ENCODE data around the gene CLMP. TPM values are rescaled to one million over a fixed set of nuclear protein-coding genes. Genes with fewer than 3 reads are reported as not detected.

CLMP gene
- polyA plus RNA-seq, 4 donors, result 27.6 to 49.2 (median 36.7) TPM

DNA sequence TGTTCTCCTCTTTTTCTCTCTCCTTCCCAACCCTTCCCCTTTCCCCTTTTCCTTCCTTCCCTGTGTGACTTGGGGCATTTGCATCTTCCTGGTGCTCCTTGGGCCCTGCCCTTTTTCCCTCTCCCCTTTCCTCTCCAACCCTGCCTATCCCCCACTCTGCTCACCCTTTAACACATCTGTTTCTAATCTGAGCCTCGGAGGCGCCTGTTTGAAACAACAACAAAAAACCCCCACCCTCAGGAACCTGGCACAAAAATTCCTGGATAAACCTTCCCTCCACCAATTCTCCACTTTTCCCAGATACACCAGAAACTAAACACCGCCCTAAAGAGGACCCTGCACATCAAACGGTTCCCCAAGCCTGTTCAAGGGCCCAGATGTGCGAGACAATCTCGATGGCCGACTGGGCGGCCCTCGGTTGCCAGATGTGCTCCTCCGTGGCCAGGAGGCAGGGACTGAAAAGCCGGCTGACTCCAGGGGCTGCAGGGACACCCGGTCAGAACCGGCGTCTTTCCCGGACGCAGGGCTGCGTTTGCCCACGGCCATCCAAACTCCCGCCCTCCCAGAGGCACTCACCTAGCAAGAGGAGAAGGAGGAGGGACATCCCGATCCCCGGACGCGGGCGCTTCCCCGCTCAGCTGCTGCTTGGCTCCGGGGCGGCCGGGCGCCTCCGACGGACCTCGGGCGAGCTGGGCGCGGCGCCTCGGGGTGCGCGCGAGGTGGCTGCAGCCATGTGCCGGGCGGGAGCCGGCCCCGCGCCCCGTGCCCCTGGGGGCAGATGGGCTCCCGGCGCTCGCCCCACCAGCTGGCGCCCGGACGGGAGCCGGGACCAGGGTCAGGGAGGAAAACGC lies 486 bp downstream of the CLMP start:
- no peak for DNase-seq (ENCODE audit: low read depth in 4 of 4, low spot score in 2 of 4)

DNA sequence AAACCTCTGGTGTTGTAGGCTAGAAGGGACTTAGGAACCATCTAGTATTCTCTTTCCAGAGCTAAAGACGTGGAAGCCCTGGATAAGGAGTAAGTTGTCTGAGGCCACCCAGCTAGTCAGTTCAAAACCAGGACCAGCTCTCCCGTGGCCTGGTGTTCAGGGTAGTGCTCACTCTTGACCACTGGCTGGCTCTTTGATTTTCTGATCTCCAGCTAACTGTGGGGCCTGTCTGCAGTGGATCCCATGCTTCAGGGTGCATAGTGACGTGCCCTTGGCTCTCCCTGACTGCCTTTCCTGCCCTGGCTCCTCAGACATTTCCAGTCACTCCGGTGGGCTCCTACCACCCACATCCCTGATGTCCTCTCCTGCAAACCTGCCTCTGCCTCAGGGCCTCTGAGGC lies 1.3 kb downstream of the CLMP start:
- no peak for DNase-seq (ENCODE audit: low read depth in 4 of 4, low spot score in 2 of 4)

DNA sequence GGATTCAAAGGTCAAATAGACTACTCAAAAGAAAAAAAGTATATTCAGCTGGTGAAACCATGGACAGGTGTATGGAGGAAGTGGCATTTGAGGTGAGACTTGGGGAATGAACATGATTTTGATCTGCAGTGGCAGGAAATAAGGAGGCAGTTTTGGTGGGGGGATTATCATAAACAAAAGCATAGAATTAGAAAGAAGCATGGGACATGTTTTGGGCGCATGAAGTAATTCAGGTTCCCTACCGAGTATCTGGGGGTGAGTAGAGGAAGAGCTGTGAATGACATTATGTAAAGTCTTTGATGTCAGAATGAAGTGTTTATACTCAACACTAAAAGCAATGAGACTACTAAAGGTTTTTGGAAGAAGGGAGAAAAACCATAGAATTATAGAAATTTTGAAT lies 3.1 kb downstream of the CLMP start:
- no peak for DNase-seq (ENCODE audit: low read depth in 4 of 4, low spot score in 2 of 4)

DNA sequence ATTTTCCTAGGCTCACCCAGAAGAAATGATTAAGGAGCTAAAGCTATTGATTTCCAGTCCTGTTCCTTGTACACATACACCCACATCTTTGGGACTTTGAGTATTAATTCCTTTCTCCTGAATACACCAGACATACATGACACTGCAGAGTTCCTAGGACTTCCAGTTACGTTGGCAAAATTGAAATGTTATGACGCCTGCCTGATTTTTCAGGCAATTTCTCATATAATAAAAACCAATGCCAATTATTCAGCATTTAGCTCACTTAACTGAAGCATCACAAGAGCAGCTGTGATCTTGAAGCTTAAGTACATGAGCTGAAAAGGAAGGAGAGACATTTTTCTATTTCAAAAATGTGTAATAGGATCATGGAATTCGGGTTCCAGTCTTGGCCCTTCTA lies 4.5 kb downstream of the CLMP start:
- DNase-seq (ENCODE audit: low read depth in 4 of 4, low spot score in 2 of 4), result no peak

DNA sequence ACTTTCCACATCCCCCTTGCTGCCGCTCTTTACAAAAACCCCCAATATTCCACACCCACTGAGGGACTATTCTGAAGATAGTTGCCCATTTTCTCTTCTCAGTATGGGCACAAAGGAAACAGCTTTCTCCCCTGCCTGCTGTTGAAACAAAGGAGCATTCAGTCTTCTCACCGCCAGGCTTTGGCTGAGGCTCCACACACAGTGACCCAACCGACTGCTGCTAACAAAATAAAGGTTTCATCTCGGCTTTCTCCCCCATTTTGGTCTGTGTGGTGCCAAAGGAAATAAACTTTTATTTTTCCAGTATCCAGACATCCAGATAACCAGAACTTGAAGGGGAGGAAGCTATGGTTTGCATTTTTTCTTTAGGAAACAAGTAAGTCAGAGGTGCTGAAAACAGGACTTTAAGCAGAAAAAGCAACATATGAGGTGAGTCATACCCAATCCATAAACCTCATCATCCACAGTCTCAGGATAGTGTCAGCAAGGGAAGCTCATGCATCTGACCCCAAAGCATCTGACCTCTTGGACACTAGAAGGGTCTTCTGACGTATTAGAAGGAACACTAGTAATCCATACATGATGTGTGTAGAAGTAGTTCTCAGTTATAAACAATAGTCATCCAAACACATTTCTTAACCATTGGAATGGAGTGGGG lies 6.4 kb downstream of the CLMP start:
- DNase-seq (ENCODE audit: low read depth in 4 of 4, low spot score in 2 of 4), result no peak

DNA sequence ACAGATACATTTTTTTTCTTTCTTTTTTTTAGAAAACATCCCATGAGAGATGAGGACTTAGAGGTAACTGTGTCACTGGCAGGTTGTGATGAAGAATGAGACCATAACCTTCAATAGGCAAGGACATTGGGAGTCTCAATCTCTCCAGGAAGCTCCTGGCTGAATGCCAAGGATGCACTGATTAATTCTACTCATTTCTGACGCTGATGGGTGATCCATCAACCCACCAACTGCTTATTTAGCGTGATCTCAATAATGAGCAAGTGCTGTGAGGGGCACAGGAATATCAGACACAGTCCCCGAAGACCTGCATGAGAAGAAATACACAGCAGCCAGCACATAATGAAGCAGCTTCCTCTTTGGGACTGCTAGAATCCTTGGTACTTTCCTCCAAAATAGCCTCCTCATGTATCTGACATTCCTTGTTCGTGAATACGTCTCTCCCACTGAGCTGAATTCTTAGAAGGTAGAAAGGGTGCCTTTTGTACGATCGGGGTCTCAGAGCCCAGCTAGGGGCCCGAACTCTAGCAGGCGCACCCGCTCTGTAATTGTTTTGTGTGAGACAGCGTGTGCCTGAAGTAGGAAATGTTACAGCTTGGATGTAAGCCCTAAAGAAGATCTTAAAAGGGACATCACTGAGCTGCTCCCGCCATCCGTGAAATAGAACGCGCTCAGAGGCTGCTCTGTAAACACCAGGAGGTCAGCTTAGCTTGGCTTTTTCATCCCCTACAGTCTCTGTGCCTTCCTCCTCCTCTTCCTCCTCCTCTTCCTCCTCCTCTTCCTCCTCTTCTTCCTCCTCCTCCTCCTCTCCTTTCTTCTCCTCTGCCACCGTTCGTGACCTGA lies 7.2 kb downstream of the CLMP start:
- no peak for DNase-seq (ENCODE audit: low read depth in 4 of 4, low spot score in 2 of 4)

DNA sequence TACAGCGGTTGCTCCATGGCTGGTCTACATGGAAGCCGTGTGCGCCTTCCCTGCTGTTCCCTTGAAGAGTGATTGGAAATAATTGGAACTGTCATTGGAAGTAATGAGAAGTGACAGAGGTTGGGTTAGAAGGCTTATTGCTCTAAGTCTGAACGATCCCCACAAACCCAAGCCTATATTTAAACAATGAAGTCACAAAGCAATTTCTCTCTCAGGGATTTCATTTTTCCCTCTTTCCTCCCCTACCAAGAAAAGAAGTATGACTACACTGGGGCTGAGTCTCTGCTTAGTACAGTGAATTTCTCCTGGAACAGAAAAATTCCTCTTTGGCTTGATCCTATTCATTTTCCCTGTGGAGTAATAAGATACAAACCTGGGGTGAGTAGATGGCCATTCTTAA lies 7.8 kb downstream of the CLMP start:
- no peak for DNase-seq (ENCODE audit: low read depth in 4 of 4, low spot score in 2 of 4)

DNA sequence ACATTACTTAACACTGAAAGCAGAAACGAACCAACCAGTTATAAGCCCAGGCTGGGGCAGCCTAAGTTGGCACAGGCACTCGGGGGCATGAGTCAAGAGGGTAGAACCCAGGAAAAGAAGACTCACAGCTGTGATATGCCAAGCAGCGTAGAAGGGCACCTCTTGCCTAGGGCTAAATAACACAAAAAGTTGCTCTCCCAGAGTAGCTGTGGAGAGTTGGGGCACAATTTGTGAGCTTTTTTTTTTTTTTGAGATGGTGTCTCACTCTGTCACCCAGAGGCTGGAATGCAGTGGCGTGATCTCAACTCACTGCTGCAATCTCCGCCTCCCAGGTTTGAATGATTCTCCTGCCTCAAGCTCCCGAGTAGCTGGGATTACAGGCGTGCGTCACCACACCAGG lies 8.8 kb downstream of the CLMP start:
- DNase-seq (ENCODE audit: low read depth in 4 of 4, low spot score in 2 of 4), result no peak

DNA sequence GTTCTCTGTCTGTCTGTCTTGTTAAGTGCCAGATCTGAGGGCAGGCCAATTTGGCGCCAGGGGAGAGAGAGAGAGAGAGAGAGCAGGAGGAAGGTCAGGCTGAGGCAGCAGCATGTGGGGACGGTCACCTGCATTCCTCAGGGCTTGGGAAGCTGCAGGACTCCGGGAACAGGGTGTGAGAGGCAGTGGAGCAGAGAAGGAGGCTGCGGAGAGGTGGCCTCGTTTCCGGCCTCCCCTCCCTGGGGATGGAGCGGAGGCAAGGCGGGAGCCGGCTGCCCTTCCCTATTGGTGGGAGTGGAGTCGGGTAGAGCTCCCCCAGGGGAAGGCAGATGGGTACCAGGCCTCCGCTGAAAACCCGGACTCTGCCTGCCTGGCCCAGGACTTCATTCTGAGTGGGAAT lies 9.7 kb downstream of the CLMP start:
- no peak for DNase-seq (ENCODE audit: low read depth in 4 of 4, low spot score in 2 of 4)

DNA sequence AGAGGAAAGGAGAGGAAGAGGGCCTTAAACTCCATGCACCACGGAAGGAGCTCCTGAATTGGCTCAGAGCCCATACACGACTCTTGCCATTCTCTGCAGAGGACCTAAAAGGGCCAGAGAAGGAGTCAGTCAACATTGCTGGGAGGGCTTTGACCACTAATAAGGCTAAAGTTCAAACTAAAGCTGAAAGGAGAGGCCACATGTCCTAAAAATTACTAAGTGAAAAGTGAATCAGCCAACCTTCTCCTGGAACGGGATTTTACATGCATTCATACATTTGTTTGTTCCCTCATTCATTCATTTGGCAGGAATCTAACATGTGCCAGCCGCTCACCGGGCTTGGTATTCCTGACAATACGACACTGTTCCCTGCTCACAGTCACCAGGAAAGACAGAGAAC lies 10.5 kb downstream of the CLMP start:
- no peak for DNase-seq (ENCODE audit: low read depth in 4 of 4, low spot score in 2 of 4)

DNA sequence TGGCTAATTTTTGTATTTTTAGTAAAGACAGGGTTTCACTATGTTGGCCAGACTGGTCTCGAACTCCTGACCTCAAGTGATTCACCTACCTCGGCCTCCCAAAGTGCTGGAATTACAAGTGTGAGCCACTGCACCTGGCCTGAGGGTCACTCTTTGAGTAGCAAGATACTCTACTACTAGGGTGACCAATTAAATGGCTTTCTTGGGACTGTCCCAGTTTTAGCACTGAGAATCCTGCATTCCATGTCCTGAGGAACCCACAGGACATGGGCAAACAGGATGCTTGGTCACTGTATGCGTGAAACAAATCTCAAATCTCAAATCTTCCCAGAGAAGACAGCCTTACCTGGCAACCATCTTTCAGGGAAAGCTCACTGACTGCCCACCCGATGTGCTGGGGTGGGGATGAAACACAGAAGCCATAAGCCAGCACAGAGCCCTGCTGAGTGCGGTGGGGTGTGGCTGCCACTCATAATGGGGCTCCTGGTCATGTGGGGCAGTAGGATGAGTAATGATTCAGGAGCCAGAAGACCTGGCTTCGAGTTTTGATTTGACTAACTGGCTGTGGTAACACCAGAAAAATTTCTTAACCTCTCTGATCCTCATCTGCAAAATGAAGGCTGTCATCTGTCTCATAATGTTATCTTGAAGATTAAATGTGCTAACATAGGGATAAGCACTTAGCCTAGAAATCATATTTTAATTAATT lies 11.5 kb downstream of the CLMP start:
- DNase-seq (ENCODE audit: low read depth in 4 of 4, low spot score in 2 of 4), result no peak

DNA sequence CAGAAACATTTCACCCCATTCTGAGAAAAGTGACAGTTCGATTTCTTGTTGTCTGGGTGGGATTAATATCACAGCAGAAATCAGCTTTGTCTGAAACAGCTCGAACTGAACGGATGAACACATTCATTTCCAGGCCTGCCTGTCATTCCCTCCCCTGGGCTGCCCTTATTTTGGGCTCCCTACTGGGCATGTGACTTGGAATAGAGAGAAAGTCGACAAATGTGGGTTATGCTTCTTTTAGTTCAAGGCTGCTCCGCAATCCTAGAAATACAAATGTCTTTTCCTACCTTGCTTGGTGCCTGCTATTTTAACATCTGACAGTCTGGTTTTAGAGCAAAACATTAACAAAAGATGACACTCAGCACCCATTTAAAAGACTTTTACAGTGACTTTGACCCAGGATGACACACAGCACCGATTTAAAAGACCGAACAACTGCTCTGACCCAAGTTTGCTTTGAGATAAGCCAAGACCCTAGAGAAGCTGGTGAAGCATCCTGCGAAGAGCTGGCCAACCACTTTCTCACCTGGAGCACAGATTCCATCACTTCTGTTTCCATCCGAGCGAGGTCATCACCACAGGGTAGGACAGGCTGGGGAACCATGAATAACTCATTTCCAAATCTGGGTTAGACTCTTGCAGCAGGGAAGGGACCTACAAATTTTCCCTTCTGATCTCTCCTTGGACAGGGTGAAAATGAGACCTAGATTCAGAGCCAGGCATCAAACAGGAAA lies 13.1 kb downstream of the CLMP start:
- no peak for DNase-seq (ENCODE audit: low read depth in 4 of 4, low spot score in 2 of 4)

DNA sequence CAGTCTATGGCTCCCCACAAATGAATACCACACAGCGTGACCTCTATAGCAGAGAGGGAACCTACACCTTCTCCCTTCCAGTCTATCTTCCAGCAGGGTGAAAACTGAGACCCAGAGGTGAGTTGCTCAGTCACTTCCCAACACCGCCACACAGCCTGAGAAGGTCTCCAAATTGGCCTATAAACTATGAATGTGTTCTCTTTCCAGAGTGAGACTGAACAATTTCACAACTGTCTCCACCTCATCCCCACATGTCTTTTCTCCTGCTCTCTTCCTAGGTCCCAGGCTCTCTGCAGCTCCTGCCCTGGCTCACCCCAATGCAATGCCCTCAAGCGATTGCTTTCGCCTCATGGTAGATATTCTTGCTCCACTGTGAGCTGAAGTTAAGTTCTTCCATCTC lies 14.0 kb downstream of the CLMP start:
- no peak for DNase-seq (ENCODE audit: low read depth in 4 of 4, low spot score in 2 of 4)

DNA sequence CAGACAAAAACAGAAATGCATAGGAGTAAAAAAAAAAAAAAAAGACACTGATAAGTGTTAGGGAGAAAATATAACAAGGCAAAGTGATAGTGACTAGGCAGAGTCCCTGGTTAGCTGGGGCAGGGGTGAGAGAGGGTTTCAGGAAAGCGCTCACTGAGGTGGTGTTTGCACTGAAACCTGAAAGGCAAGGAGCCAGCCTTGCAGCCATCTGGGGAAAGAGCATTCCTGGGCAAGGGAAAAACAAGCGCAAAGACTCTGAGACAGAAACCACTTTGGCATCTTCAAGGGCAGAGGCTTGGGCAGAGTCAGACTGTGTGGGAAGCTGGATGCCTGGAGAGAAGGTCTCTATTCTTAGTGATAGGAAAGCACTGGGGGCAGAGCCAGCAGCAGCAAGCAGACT lies 14.5 kb downstream of the CLMP start:
- no peak for DNase-seq (ENCODE audit: low read depth in 4 of 4, low spot score in 2 of 4)

DNA sequence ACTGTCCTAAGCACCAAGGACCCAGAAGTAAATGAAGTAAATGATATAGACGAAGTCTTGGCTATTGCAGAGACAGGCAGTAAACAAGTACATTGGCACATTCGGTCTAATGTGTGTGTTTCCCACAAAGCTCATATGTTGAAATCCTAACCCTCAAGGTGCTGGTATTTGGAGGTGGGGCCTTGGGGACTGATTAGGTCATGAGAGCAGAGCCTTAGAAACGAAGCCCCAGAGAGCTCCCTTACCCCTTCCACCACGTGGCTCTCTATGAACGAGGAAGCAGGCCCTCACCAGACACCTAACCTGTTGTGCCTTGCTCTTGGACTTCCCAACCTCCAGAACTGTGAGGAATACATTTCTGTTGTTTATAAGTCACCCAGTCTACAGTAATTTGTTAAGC lies 14.9 kb downstream of the CLMP start:
- DNase-seq (ENCODE audit: low read depth in 4 of 4, low spot score in 2 of 4), result no peak

DNA sequence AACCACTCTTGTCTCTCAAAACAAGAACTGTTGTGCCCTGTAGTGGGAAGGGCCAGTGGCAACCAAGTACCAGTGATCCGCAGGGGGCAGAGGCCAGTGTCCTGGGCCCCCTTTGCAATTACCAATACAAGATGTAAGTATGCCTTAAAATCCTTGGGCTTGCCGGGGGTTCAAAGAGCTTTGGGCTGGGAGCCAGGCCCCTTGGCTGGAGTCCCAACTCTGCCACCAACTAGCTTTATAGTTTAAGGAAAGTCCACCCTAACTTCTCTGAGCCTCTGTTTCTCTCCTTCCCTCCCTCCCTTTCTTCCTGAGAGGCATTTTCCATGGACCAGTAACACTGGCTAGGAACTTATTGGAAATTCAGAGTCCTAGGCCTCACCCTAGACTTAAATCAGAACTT lies 15.5 kb downstream of the CLMP start:
- no peak for DNase-seq (ENCODE audit: low read depth in 4 of 4, low spot score in 2 of 4)

DNA sequence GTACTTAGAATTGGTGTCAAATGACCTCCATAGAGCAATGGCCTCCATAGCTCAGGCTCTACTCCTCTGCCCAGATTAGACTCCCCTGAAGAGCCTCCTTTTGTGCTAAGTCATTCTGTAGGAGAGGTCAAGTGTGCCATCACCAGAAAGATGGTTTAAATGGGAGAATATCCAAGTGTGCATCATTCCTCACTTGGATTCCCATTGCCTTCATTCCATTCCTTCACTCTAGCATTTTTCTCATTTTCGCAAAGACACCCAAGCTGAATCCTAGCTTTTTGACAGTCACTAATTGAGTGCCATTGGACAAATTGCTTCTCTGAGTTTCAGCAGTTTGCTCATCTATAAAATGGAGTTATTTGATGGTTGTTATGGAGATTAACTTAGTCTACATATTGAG lies 16.9 kb downstream of the CLMP start:
- no peak for DNase-seq (ENCODE audit: low read depth in 4 of 4, low spot score in 2 of 4)

DNA sequence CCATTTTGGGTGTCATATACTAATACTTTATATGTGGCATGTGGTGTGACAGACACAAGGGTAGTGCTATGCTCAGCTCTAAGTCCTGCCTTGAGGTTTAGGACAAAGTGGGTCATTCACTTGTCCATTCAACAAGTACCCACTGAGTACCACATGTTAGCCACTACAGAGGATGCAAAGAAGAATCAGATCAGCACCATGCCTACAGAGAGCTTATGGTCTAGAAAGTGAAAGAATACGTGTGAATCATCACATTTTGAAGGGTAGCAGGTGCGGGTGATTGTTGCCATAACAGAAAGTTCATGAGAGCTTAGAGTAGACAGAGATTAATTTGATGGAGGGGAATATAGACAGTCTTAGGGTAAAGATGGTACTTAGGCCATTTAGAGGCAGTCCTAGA lies 18.3 kb downstream of the CLMP start:
- no peak for DNase-seq (ENCODE audit: low read depth in 4 of 4, low spot score in 2 of 4)

DNA sequence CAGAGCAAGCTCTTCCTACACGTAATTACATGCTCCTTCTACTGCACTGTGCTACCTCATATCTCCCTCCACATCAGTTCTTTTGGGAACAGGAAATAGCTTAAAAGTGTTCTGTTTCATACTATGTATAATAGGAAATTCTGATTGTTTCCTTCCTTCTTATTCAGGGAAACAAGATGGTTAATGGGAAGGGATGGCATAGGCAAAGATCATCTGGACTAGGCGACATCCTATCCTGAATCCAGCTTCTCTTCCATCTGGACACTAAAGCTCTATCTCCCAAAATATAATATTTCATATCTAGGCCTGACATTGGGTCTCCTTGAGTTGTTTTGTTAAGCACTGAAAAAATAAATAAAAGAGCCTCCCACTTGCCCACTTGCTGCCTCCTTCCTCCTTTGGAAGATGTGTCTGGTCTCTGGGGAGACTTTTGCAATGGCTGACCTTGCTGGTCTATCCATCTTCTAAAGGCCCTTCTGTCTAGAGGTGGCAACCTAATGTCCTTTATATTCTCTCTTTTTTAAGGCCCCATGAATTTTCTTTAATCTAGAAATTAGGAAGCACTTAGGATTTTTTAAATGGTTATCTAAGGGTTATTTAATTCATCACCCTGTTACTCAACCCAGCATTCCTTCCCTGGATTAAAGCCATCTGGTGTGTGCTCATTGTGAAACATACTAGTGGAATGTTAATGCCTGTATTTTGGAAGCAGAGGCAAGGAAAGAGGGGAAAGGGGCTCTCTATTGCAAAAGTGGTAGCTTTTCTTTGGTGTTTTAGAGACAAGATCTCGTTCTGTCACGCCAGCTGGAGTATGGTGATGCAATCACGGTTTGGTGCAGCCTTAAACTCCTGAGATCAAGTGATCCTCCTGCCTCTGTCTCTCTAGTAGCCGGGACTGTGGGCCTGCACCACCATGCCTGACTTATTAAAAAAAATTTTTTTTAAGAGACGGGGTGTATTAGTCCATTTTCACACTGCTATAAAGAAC lies 20.6 kb downstream of the CLMP start:
- DNase-seq (ENCODE audit: low read depth in 4 of 4, low spot score in 2 of 4), result no peak
